ENCODE results near the gene LRRN2. TPM values are rescaled to one million over a fixed set of nuclear protein-coding genes. Genes with fewer than 3 reads are reported as not detected.

Gene LRRN2
- total RNA-seq, 1 experiment from 2014 or later, result 5.8 TPM

DNA sequence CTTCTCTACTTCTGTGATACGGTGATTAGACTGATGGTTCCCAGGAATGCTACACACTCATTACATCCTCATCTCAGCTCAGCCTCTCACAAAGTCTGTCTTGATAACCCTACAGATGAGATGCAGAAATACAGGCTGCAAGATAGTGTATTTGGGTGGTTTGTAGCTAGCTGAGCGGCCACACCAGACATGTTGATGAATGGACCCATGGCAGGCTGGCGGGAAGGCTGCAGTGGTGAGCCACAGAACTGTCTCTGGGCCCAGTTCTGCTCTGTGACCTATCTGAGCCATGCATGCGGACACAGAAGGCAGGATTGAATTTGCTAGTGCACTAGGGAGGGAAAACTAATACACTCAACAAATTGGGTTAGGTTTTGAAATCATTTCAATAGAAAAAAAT lies 71.9 kb downstream of the LRRN2 start:
- no peak overlapping the region for H3K4me3 Mint-ChIP-seq
- Histone ChIP-seq H3K4ac (ENCODE audit: low read depth, low read length) (no peak overlapping the region), H2BK20ac (ENCODE audit: low read depth, low read length, poor library complexity, severe bottlenecking) (no peak overlapping the region), H3K18ac (ENCODE audit: insufficient read length, low read depth, low read length) (no peak overlapping the region), H2BK5ac (ENCODE audit: insufficient read length, low read length) (no peak overlapping the region), H3K79me2 (ENCODE audit: insufficient read depth, low read length) (no peaks in the 10 kb centered on the region), H4K8ac (replicated peaks; ENCODE audit: insufficient read length, low read depth, low read length) (no peak overlapping the region), H3K27me3 (ENCODE audit: insufficient read depth, low read length) (no peaks in the 10 kb centered on the region), H4K5ac (ENCODE audit: insufficient read length, low read depth, low read length) (no peak overlapping the region), H3K79me1 (ENCODE audit: insufficient read depth, low read depth, low read length, poor library complexity, severe bottlenecking) (no peaks in the 10 kb centered on the region), H3K23ac (ENCODE audit: insufficient read length, low read depth, low read length) (no peak overlapping the region), H3K9me3 (ENCODE audit: control insufficient read depth, low read depth, low read length) (no peaks in the 10 kb centered on the region), H2AK5ac (ENCODE audit: insufficient read length, low read length) (no peak overlapping the region), H3T11ph (ENCODE audit: low read length) (no peak overlapping the region), H4K20me1 (ENCODE audit: control insufficient read depth, insufficient read depth, insufficient read length) (no peaks in the 10 kb centered on the region), H2AFZ (ENCODE audit: low read length) (no peak overlapping the region), H3K9ac (ENCODE audit: extremely low read depth, insufficient read length, low read length) (no peak overlapping the region), H3K27ac (ENCODE audit: insufficient read length, low read depth, low read length) (no peak overlapping the region), H3K14ac (ENCODE audit: insufficient read depth, low read length) (no peak overlapping the region), H2BK15ac (ENCODE audit: low read depth, low read length) (no peak overlapping the region), H3K4me1 (ENCODE audit: insufficient read depth, low read length) (no peaks in the 10 kb centered on the region), H4K91ac (ENCODE audit: insufficient read length, low read depth, low read length) (no peak overlapping the region), H3K4me2 (ENCODE audit: insufficient read depth, insufficient read length, low read length) (no peak overlapping the region), H2BK12ac (ENCODE audit: insufficient read length, low read depth, low read length) (no peak overlapping the region), H2BK120ac (ENCODE audit: low read depth, low read length, poor library complexity, severe bottlenecking) (no peak overlapping the region), H3K56ac (ENCODE audit: insufficient read length, low read depth, low read length) (no peak overlapping the region), H3K23me2 (ENCODE audit: insufficient read length, low read depth, low read length, poor library complexity, severe bottlenecking) (no peaks in the 10 kb centered on the region)
- no peaks in the 10 kb centered on the region for H3K36me3 Mint-ChIP-seq (ENCODE audit: insufficient read depth in 1 of 3, low read depth in 3 of 3)
- peaks cover 15% of the 10 kb centered on the region for H3K27me3 Mint-ChIP-seq (ENCODE audit: low read depth)
- H3K9me3 Mint-ChIP-seq, result no peaks in the 10 kb centered on the region
- no peak overlapping the region for H3K27ac Mint-ChIP-seq
- TF ChIP-seq, protein P1, sequence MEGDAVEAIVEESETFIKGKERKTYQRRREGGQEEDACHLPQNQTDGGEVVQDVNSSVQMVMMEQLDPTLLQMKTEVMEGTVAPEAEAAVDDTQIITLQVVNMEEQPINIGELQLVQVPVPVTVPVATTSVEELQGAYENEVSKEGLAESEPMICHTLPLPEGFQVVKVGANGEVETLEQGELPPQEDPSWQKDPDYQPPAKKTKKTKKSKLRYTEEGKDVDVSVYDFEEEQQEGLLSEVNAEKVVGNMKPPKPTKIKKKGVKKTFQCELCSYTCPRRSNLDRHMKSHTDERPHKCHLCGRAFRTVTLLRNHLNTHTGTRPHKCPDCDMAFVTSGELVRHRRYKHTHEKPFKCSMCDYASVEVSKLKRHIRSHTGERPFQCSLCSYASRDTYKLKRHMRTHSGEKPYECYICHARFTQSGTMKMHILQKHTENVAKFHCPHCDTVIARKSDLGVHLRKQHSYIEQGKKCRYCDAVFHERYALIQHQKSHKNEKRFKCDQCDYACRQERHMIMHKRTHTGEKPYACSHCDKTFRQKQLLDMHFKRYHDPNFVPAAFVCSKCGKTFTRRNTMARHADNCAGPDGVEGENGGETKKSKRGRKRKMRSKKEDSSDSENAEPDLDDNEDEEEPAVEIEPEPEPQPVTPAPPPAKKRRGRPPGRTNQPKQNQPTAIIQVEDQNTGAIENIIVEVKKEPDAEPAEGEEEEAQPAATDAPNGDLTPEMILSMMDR (conservative IDR thresholded peaks at IDR 0.05), result no peak
- no CpG with 5 or more reads among the region's 4 CpGs for WGBS (ENCODE audit: extremely low coverage, insufficient read length, low lambda C conversion rate)
- peaks cover 6 to 10% of the 10 kb centered on the region in 2 experiments; a peak in 3 of 4 replicates for H3K4me1 Mint-ChIP-seq
- no peak for DNase-seq
